ENCODE results near the gene AVPI1.
"Not testable (repeated sequence)": the region's sequence is repeated elsewhere in the genome, so short reads cannot be mapped to it uniquely, and the experiment has no call there.

Gene AVPI1

DNA sequence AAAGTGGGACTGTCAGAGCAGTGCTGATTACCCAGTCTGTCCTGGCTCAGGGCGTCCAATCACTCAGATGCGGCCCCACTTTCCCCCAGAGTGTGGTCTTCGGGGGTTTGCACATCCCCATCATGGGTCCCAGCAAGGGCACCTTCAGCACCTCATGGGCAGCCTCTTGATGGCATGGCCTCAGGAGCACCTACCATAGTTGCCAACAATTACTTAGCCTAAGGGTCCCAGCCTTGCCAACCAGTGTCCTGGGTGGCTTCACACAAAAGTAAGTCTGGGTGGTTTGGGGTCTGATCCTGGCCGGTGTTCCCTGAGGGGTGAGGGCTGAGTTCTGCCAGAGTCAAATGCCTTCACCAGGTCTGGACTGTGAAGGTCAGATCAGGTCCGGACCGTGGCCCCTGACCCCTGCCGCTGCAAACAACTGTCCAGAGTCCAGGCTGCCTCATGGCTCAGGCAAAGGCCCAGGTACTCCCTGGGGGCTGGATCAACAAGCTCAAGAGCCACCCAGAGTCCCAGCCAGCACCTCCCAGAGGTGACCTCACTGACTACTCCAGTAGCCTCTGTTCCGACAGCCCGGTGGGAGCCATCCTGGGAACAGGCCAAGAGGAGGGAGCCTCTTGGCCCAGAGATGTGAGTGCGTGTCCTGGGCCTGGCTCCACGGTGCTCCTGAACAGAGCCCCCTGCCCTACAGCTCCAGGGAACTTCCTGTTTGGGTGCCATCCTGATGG, 20.3 kb upstream of the AVPI1 start:
- no peak for DNase-seq (ENCODE audit: low read depth in 1 of 2, low spot score in 1 of 2)
- in situ Hi-C loops (cut with HindIII; ENCODE audit: low pct_unique_long_range_greater_than_20kb, low sequenced_read_pairs), result no loop called here
- no peak for TF ChIP-seq JUND (IDR thresholded peaks at IDR 0.05; ENCODE audit: low read depth)

DNA sequence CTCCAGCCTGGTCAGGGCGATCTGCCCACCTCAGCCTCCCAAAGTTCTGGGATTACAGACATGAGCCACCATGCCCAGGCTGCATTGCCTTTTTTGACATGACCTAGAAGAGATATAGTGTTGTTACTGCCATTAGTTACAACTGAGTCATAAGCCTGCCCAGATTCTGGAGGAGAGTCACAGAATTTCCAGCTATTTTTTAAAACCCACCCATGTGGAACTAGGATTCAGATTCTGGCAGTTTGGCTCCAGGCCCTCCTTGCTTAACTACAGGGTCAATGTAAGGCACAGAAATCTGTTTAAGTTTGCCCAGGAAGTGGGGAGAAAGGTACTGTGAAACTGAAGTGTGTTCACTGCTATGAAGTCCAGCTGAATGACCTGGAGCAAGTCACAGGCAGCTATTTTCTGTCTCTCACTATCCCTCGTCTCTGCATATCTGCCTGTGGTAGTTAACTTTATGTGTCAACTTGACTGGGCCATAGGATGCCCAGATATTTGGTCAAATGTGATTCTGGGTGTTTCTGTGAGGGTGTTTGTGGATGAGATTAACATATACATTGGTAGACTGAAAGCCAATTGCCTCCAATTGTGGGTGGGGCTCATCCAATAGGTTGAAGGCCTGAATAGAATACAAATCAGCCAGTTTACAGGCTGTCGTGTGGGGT, 18.1 kb upstream of the AVPI1 start:
- DNase-seq (ENCODE audit: low read depth in 1 of 2, low spot score in 1 of 2), result no peak
- in situ Hi-C loops (cut with HindIII; ENCODE audit: low pct_unique_long_range_greater_than_20kb, low sequenced_read_pairs), result no loop called here
- TF ChIP-seq JUND (IDR thresholded peaks at IDR 0.05; ENCODE audit: low read depth), result no peak

DNA sequence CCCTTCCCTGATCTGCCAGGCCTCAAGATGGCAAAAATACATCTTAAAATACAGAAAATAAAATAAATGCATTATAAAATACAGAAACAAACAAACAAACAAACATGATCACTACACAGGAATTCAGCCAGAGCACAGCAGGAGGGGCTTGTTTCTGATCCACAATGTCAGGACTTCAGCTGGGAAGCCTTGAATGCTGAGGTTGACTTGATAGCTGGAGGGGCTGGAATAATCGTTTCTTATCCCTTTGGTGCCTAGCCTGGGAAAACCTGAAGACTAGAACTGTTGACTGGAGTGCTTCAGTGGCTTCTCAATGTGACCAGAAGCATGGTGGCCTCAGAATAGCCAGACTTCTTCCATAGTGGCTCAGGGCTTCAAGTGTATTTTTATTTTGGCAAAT, 17.3 kb upstream of the AVPI1 start:
- DNase-seq (ENCODE audit: low read depth in 1 of 2, low spot score in 1 of 2), result no peak
- in situ Hi-C loops (cut with HindIII; ENCODE audit: low pct_unique_long_range_greater_than_20kb, low sequenced_read_pairs), result no loop called here
- TF ChIP-seq JUND (IDR thresholded peaks at IDR 0.05; ENCODE audit: low read depth), result no peak

DNA sequence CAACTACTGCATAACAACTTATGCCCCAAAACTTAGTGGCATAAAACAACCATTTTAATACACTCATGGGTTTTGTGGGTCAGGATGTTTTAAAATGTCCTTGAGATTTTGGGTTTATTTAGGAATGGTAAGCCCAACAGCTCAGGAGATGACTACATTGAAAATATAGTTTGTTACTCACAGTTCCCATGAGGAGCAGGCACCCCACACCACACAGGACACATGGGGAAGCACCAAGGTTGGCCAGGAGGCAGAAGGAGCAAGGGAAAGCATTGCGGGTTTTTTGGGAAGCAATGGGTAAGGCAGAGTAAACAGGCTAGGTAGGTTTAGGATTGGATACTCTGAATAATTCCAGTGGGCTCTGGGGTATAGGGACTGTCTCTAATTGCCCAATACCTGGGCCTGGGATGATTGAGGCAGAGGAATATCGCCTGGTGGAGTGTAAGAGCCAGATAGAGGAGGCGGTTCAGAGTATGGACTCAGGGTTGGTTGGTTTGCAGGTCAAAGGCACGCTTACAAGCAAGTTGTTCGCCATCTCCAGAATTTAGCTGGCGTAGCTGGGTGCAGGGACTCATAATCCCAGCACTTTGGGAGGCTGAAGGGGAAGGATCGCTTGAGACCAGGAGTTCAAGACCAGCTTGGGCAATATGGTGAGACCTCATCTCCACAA, 16.5 kb upstream of the AVPI1 start:
- no peak for TF ChIP-seq JUND (IDR thresholded peaks at IDR 0.05; ENCODE audit: low read depth)

DNA sequence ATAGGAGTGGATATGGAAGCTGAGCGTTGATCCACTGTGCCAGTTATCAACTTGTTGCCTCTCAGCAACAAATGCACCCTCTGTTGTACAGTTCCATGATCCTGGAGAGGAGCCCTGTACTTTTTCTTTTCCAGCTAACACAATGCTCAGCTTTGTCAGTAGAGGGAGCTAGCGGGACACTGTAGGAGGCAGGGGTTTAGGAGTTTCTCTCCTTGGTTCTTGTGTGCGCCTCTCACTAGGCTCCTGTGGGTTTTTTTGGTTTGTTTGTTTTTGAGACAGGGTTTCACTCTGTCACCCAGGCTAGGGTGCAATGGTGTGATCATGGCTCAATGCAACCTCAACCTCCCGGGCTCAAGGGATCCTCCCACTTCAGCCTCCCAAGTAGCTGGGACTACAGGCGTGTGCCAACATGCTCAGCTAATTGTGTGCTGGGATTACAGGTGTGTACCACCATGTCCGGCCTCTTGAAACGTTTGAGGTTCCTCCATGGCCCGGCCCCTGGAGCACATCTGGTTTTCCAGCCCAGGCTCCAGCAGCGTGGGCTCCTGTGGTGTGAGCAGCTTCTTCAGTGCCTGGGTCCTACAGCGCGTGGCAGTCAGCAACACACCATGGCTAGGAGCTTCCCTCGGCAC, 14.5 kb upstream of the AVPI1 start:
- peak; percentile 86 to 89 for DNase-seq (ENCODE audit: low read depth in 1 of 2, low spot score in 1 of 2)
- TF ChIP-seq JUND (IDR thresholded peaks at IDR 0.05; ENCODE audit: low read depth), result no peak
- in situ Hi-C loops (cut with HindIII; ENCODE audit: low pct_unique_long_range_greater_than_20kb, low sequenced_read_pairs), result no loop called here

More for the DNA sequence above, 16.5 kb upstream of the AVPI1 start:
- in situ Hi-C loops (cut with HindIII; ENCODE audit: low pct_unique_long_range_greater_than_20kb, low sequenced_read_pairs), result no loop called here
- DNase-seq (ENCODE audit: low read depth in 1 of 2, low spot score in 1 of 2), result no peak

DNA sequence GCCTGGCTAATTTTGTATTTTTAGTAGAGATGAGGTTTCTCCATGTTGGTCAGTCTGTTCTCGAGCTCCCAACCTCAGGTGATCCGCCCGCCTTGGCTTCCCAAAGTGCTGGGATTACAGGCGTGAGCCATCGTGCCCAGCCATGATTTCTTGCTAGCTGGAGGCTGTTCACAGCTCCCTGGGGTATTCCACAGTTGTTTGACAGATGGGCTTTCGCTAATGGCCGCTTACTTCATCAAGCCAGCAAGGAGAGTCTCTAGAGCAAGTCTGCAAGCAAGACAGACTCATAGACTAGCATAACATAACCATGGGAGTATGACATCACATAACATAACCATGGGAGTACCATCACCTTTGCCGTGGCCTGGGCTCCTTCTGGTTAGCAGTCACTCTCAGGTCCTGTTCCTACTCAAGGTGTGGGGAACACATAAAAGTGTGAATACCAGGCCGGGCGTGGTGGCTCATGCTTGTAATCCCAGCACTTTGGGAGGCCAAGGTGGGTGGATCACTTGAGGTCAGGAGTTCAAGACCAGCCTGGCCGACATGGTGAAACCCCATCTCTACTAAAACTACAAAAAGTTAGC, 11.1 kb upstream of the AVPI1 start:
- DNase-seq (ENCODE audit: low read depth in 1 of 2, low spot score in 1 of 2); in situ Hi-C loops (cut with HindIII; ENCODE audit: low pct_unique_long_range_greater_than_20kb, low sequenced_read_pairs): not testable (repeated sequence)

DNA sequence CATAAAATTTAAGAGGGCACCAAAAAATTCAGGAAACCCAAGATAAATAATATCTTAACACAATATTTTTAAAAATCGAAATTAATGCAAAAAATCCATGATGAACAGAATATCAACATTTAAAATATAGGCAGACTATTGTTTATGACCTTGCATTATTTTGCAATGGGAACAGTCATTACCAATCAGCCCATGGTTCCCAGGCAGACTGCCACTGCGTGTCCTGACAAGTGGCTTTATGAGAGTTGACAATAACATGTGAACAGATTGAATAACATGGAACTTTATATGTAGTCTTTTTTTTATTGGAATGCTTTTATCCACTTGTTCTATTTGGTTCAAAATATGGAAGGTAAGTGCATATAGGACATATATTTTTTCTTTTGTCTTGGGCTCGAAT, 3.1 kb upstream of the AVPI1 start:
- in situ Hi-C loops (cut with HindIII; ENCODE audit: low pct_unique_long_range_greater_than_20kb, low sequenced_read_pairs), result no loop called here
- no peak for TF ChIP-seq JUND (IDR thresholded peaks at IDR 0.05; ENCODE audit: low read depth)
- no peak for DNase-seq (ENCODE audit: low read depth in 1 of 2, low spot score in 1 of 2)

DNA sequence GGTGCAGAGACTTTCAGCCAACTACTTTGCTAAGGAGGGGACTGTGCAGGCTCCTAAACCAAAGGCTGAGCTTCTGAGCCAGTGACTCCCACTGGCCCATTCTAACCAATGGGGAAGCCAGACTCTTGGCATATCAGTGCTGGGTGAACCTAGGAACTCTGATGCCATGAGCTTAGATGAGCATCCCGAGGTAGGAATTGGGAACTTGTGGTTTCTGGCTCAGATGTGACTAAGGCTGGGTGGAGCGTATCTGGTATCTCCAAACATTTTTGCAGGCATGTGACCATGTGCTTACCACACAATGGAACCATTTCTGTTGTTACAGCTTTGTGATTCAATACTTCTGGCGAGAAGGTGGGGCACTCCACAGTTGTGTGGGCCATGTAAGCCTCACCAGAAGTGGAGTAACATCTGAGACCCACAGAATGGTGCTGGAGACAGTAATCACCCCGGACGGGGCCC, 2.5 kb upstream of the AVPI1 start:
- DNase-seq (ENCODE audit: low read depth in 1 of 2, low spot score in 1 of 2), result no peak
- in situ Hi-C loops (cut with HindIII; ENCODE audit: low pct_unique_long_range_greater_than_20kb, low sequenced_read_pairs), result no loop called here
- TF ChIP-seq JUND (IDR thresholded peaks at IDR 0.05; ENCODE audit: low read depth), result no peak

DNA sequence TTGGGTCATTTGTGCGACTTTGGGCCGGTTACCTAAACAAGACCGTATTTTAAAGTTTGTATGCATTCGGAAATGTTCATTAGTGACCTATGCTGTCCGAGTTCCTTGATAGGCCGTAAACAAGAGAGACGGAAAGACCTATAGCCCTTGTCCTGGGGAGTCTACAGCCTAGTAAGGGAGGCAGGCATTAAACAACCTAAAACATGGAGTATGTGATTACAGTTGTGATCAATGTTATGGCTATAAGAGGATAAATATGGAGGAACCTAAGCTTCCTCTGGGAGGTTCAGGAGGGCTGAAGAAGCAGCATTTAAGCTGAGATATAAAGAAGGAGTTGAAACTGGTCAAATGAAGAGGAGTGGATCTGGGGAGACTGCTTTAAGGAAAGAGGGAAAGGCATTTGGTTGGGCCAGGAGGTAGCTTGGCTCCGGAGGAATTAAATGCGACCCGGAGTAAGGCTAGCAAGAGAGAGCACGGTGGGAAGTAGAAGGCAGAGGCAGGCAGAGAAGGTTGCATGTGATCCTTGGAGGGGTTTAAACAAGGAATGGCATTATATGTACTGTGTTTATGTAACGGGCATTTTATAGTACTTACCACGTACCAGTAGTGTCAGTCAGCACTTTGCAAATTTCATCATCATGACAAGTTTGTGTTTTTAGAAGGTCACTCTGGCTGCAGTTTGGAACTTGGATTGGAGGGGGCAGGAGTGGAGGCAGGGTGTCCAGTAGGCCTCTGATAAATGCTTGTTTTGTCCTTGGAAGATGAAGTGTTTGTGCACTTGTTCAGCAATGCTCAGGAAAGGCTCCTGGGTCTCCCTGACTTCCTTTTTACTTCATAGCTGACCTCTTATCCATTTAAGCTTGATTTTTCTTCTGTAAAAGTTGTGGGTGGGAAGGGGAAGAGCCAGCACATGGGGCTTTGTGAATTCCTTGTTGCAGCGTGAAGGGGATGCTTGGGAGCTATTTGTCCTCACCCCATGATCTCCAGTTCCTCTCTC, 1.0 kb upstream of the AVPI1 start:
- DNase-seq (ENCODE audit: low read depth in 1 of 2, low spot score in 1 of 2), result no peak
- in situ Hi-C loops (cut with HindIII; ENCODE audit: low pct_unique_long_range_greater_than_20kb, low sequenced_read_pairs), result no loop called here
- TF ChIP-seq JUND (IDR thresholded peaks at IDR 0.05; ENCODE audit: low read depth), result no peak

DNA sequence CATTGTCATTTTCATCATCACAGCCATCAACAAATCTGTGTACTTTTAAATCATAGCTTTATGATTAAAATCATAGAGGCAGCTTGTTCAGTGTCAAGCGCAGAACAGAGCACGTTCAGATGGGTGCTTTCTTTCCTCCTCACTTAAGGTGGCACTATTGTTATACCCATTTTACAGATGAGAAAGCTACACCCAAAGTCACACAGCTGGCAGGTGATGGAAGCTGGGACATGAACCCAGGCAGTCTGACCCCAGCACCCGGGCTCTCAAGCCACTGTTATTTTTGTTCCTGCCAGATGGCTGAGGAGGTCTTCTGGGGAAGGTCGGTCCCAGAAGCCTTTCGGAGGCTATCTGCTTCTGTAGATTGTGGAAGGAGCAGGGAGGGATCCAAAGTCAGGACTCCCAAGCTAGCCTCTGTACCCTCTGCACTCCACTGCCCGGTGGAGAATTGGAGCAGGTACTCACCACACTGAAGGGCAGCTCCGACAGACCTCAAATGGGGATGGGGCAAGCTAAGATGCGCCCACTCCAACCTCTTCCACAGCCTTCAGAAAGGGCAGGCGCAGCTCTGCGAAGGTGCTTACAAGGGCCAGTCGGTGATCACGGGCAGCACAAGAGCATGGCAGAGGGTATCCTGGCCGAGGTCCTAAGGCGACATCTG, 610 bp downstream of the AVPI1 start:
- TF ChIP-seq JUND (IDR thresholded peaks at IDR 0.05; ENCODE audit: low read depth), result no peak
- peak in 1 of 2 experiments; percentile 31 for DNase-seq (ENCODE audit: low read depth in 1 of 2, low spot score in 1 of 2)
- in situ Hi-C loops (cut with HindIII; ENCODE audit: low pct_unique_long_range_greater_than_20kb, low sequenced_read_pairs), result no loop called here

DNA sequence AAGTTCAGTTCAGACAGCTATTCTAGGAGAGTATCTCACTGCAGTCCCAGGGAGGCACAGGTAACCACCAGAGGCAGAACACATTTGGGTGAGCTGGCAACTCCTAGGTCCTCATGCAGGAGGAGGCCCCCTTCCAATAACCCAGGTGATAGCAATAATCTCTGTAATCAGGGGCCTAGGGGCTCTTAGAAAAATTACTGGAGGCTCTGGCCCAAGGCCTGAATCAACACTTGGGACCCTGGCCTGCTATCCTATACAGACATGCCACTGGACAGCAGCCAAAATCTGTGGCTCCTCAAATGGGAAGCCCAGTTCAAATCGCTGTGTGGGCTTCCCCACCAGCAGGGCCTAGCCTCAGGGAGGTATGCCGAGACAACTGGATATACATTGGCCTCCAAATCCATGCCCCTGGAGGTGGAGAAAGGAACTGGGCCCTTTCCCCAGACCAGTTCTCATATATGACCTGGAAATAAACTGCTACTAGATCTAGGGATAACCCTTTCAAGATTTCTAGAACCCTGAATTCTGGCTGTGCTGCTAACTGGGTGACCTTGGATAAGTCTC, 1.6 kb downstream of the AVPI1 start:
- in situ Hi-C loops (cut with HindIII; ENCODE audit: low pct_unique_long_range_greater_than_20kb, low sequenced_read_pairs), result no loop called here
- DNase-seq (ENCODE audit: low read depth in 1 of 2, low spot score in 1 of 2), result peak in 1 of 2 experiments; percentile 63
- no peak for TF ChIP-seq JUND (IDR thresholded peaks at IDR 0.05; ENCODE audit: low read depth)

Data from T47D (cell line).